ENCODE measurements around the gene ITIH2.

DNA sequence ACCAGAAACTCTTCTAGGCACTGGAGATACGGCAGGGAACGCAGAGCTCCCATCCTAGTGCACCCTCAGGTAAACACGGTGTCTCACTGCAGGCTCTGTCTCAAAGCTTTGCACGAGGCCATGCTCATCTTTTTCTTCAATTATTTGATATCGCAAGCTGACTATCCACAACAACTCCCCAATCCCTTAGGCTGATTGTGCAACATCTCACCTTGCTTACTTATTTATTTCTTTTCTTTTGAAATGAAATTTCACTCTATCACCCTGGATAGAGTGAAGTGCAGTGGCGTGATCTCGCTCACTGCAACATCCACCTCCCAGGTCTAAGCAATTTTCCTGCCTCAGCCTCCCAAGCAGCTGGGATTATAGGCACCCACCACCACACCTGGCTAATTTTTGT, 12.4 kb downstream of the ITIH2 start:
- no peak for TF ChIP-seq POLR2AphosphoS5 (IDR thresholded peaks at IDR 0.05)
- TF ChIP-seq, protein P1, sequence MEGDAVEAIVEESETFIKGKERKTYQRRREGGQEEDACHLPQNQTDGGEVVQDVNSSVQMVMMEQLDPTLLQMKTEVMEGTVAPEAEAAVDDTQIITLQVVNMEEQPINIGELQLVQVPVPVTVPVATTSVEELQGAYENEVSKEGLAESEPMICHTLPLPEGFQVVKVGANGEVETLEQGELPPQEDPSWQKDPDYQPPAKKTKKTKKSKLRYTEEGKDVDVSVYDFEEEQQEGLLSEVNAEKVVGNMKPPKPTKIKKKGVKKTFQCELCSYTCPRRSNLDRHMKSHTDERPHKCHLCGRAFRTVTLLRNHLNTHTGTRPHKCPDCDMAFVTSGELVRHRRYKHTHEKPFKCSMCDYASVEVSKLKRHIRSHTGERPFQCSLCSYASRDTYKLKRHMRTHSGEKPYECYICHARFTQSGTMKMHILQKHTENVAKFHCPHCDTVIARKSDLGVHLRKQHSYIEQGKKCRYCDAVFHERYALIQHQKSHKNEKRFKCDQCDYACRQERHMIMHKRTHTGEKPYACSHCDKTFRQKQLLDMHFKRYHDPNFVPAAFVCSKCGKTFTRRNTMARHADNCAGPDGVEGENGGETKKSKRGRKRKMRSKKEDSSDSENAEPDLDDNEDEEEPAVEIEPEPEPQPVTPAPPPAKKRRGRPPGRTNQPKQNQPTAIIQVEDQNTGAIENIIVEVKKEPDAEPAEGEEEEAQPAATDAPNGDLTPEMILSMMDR (IDR thresholded peaks at IDR 0.05), result no peak
- TF ChIP-seq POLR2A (IDR thresholded peaks at IDR 0.05), result no peak

Measured in stomach (tissue), 4 donors.